HG02885 (cell line): ENCODE data around the gene SLC19A1.
A peak's percentile ranks its signal among the peaks of the same experiment; 100 is the strongest.

Source experiments
- ATAC-seq: cut with Tn5 transposase; IDR thresholded peaks from one replicate; pipeline ENCODE4 v1.9.1; 2021; ENCODE audit warnings: mild to moderate bottlenecking; ENCODE audit not compliant: unreplicated experiment, poor library complexity

SLC19A1 gene

DNA sequence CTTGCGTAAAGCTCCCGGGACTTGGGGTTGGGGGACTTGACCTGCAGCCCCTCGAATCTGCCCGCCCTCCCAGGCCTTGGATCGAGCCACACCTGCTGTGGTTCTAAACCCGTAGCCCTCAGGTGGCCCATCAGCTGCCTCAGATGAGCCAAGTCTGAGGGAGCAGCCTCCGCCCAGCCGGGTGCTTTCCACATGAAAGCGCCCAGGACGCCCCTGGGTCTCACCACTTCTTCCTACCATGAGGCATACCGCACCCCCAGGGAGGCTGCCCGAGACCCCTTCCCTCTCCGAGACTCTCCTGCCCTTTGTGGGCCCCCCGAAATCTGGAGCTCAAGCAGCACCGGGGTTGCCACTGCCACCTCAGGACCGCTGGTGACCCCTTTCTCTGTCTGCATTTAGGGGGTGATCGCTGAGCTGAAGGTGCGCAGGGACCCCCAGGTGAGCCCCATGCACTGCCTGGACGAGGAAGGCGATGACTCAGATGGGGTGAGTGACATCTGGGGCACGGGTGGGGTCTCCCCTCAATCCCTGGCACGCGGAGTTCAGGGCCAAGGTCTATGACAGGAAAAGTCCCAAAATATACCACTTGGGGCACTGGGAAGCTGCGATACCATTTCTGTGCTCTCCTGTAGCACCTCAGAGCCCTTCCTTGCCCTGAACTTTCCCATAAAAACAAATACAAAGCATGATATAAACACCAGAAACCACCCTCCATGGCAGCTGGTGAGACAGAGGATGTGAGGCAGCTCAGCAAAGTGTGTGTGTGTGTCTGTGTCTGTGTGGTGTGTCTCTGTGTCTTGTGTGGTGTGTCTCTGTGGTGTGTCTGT is 68.5 kb downstream of the SLC19A1 start:
- ATAC-seq: no peak

DNA sequence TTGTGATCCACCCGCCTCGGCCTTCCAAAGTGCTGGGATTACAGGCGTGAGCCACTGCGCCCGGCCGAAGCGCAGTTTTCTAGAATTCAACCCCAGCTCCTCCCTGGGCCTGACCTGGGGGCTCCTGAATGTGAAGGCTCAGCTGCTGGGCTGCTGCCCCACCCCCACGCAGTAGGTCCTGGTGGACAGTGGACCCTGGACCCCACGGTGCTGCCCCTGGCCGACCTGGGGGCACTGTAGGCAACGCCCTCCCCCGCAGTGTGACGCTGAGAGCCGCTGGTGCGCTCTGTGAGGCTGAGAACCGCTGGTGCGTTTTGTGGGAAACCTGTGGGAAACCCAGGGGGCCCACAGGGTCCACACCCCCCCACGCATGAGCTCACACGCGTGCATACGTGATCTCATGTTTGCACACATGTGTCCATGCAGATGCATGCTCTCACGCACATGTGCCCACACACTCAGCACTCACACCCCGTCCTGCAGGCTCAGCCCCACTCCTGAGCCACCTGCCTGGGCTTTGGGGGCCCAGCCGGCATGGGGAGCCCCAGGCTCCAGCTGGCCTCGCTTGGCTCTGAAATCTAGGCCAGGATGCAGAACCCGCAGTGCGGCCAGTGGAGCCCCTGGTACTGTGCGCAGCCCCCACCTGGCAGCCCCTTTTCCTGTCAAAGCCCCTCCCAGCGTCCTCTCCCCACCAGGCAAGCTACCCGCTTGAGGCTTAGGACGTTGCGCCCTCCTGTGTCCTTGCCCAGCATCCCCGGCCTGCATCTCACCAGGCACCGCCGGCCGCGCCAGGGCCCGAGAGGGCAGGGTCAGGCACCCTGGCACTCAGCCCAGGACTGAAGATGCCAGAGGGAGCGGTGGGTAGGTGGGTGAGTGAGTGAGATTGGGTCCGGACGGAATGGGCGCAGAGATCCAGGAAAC is 69.5 kb downstream of the SLC19A1 start:
- ATAC-seq: no peak

DNA sequence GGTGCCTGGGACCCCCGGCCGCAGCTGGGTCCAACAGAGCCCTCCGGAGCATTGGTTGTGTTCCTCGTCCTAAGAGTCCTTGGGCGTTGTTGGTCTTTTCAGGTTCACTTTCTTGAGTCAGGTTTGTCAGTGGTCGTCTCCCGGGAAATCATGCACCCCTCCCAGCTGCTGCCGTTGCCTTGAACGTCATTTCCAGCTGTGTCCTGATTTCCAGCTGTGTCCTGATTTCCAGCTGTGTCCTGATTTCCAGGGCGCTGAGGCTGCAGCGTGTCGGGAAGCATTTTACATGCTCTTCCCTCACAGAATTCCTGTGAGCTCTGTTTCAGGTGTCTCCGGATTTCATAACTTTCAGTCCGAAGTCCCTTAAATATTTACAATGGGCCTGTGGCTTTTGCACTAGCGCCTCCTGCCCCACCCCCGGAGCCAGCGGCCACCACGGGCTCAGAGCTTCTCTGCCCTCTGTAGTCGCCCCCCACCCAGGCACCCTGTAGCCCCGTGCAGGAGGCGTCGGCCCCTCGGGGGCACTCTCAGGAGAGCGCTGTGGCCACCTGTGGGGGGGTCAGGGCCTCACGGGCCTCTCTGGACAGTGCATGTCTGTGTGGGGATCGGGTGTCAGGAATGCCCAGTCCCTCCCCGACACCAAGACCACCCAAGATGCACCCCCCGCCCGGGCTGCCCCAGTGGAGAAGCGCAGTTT is 70.6 kb downstream of the SLC19A1 start:
- ATAC-seq: no peak

DNA sequence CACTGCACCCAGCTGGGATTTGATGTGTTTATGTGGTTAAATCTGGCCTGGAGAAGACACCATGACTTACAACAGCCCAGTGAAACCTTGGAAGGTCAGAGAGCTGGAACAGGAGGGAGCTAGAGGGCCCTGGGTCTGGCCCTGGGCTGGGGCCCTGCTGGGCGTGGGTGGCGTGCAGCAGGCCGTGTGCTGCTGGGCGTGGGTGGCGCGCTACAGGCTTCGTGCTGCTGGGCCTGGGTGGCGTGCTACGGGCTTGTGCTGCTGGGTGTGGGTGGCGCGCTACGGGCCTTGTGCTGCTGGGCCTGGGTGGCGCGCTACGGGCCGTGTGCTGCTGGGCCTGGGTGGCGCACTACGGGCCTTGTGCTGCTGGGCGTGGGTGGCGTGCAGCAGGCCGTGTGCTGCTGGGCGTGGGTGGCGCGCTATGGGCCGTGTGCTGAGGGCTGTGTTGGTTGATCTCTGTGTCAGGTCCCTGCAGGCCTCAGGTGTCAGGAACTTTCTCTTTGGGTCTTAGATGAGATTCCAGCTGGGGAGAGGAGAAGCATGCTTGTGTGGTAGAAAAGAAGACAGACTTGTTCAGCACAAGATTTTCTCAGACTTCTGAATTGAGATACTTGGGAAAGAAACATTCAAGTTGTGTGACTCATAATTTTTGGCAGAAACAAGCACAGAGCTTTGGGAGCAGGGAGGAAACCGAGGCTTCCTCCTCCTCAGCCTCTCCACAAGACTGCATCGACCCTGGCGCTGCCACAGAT is 71.3 kb downstream of the SLC19A1 start:
- ATAC-seq: peak; percentile 66

DNA sequence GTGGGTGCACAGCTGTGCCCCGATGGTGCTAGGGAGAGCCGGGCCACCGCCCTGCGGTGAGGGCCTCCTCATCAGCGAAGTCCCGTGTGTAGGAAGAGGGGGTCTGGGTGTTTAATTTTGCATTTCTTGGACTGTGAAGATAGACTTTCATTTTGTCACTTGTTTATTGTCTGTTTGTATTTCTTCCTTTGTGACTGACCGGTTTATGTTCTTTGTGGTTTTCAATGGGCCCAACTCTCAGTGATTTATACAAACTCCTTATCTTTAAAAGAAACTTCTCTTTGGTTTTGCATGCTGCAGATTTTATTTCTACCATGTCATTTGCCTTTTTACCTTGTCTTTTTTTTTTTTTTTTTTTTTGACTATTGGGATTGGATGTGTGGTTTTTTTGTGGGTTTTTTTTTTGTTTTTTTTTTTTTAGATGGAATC is 72.1 kb downstream of the SLC19A1 start:
- ATAC-seq: no peak

DNA sequence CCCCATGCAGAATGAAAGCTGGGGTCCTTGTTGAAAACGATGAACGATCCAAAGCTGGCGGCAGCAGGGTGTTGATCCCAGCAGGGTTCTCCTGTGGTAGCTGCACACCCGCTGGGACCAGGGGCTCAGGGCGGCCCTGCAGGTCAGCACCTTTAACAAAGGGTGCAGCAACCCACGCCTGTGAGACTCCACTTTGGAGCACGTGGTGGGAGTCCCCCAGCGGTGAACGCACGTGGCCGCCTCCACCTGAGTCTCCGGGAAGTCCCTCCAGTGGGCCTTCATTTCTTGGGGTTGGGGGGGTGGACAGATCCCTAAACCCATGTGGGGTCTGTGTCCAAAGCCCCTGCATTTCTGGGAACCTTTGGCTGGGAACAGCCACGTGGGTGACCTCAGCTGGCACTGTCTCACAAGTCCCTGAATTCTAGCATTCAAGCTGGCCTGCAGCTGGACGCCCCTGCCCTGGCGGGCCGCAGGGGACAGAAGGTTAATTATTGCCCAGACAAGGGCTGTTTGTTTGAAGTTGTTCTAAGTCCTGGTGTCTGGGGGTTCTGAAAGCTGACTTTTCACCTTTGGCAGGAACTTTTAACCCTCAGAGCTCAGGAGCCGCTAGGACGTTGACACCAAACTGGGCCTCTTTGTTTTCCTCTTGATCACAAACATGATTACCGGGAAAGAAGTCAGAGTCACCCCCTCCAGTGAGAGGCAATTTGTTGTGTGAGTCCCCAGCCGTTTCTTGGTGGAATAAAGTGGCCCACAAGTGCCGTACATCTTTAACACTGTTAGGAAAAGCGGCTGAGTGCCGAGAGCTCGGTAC is 72.8 kb downstream of the SLC19A1 start:
- ATAC-seq: no peak

DNA sequence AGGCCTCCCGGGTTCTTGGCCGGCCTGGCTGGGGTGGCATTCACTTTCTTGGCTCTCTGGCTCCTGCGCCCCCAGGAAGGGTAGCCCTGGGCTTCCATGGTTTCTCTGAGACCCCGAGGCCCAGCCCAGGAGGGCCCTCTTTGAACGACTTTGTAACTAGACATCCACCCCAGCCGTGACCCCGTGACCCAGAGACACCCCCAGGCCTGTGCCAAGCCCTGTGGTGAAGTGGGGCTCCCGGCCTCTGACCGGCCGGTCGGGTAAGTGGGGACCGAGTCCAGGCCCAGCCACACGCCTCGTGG is 73.3 kb downstream of the SLC19A1 start:
- no peak for ATAC-seq

DNA sequence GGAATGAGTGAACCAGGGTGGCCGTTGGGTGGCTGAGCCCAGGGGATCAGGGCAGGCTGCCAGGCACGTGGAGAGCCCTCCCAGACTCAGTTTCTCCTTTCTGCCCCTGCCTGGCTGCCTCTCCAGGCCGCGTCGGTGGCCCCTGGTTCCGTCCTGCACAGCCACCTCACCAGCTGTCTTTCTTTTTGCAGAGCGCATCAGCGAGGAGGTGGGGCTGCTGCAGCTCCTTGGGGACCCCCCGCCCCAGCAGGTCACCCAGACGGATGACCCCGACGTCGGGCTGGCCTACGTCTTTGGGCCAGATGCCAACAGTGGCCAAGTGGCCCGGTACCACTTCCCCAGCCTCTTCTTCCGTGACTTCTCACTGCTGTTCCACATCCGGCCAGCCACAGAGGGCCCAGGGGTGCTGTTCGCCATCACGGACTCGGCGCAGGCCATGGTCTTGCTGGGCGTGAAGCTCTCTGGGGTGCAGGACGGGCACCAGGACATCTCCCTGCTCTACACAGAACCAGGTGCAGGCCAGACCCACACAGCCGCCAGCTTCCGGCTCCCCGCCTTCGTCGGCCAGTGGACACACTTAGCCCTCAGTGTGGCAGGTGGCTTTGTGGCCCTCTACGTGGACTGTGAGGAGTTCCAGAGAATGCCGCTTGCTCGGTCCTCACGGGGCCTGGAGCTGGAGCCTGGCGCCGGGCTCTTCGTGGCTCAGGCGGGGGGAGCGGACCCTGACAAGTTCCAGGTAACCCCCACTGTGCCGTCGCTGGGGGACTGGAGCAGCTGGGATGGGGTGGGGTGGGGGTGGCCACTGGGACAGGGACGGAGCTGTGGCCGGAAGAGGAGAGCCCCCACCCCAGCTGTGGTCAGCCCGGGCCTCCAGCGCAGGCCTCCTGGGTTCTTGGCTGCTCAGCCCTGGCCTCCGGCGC is 73.9 kb downstream of the SLC19A1 start:
- no peak for ATAC-seq

DNA sequence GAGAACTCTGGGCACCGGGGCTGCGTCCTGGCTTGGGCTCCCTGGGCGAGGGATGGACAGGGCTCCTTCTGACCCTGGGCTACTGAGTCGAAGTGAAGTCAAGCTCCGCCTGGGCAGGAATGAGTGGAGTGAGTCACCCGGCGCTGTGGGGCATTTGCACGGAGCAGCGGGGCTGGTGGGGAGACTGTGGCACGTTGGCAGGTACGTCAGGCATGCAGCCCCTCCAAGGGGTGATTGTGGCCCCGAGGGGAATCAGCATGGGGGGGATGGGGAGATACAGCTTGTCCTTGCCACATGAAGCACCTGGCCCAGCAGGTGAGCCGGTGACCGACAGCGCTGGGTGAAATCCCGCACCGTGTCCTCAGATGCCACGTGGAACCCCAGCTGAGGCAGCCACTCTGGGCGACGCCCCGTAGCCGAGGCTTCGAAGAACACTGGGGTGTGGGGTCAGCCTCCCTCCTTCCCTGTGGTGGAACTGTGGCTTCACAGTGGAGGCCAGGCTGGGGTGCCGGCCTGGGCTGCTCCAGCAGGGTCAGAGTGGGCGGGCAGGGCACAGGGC is 74.9 kb downstream of the SLC19A1 start:
- ATAC-seq: no peak

DNA sequence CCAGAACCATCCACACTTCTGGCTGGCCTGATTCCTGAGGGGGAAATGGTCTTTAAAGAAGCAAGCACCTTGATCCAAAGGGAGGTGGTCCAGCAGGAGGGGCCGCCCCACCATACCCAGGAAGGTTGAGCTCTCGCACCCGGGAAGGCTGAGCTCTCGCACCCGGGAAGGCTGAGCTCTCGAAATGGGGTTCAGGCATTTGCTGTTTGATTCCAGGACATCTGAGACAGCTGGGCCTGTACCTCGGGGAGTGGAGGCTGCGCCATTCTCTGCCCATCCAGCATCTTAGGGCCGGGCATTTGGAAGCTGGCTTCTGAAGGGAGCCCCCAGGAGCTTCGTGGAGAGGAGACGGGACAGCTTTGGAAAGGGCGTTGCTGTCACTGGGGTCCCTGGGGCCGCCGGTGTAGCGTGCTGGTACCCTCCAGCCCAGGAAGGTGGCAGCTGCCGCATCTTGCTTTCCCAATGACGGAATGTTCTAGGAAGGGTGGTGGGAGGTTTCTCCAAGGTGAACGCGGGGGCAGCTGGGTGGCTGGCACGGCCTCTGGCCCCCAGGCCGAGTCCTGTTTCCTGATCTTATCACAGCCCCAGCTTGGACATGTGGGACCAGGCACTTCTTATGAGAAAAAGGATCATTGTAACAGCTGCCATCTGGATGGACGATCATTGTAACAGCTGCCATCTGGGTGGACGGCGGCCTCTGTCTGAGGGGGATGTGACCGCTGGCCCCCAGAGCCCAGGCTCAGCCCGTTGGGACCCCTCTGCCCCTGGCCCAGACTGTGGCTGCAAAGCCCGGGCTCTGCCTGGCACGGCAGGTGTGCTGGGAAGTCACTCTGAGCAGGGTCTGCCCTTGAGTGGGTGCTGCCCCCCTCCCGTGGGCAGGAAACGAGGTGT is 75.7 kb downstream of the SLC19A1 start:
- ATAC-seq: no peak

DNA sequence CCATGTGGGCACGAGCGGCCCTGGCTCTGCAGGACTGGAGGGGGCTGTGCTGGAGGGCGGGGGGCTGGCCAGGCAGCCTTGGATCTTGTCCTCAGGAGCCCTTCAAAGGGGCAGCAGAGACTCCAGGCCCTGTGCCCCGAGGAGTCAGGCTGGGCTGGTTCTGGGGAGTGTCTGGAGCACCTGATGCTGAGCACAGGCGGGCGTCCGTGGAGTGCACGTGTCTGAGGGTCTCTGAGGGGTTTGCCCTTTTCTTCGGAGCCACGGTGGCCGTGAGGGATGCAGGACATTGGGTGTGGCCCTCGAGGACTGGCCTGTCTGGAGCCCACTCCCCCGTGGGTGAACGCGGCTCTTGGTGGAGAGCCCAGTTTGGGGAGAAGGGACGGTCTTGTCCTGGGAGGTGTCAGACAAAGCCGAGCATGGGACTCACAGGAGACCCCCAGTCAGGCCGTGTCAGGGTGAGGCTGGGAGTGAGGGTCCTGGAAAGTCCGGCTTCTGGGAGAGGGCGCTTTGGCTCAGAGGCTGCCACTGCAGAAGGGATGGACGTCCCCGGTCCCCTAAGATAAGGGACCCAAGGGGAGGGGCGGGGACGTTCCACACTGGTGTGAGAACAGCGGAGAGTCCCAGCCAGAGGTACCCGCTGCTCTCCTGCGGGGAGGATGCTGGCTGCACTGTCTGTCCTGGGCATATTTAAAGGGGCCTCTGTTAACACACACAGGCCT is 76.5 kb downstream of the SLC19A1 start:
- no peak for ATAC-seq

DNA sequence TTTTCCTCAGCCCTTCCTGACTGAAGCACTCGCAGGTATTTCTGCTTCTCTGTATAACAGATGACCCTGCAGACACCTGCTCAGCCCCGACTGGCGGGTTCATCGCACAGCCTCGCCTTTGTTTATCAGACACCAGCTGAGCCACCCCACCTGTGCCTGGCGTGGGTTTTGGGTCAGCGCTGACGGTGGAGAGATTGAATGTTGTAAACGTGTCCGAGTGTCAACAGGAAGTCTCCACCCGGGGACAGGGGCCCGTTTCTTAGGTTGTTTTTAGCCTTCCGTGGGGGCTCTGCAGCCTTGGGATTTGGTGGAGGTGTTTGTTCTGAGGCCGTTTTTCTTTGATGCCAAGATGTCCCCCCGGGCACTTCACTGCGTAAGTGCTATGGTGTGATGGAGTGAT is 77.1 kb downstream of the SLC19A1 start:
- ATAC-seq: no peak

DNA sequence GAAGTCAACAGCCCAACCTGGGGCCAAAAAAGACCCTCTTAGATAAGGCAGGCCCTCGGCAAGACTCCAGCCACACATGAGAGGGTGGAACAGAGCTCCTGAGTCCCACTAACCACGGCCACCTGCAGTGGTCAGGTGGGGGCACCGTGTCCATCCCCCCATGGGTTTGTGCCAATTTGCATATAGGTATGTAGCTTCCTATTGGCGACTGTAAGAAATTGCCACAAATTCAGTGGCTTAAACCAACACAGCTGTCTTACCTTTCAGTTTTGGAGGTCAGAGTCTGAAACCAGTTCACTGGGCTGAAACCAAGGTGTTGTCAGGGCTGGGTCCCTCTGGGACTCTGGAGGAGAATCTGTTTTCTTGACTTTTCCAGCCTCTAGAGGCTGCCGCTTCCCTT is 77.9 kb downstream of the SLC19A1 start:
- ATAC-seq: no peak

DNA sequence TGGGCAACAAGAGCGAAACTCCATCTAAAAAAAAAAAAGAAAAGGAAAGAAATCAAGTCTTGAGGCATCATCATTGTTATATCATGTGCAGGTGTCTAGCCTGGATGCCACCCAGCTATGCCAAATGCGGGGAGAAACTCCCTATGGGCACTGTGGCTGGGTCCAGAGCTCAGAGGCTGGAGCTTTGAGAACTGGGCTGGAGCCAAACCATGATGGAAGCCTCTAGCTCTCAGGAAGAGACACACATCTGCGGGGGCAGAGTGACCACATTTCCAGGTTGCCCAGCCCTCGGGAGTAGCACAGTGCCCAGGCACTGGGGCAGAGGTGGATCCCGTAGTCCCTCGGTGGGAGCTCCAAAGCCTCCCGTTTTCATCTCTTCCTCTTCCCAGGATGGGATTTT is 78.4 kb downstream of the SLC19A1 start:
- no peak for ATAC-seq

DNA sequence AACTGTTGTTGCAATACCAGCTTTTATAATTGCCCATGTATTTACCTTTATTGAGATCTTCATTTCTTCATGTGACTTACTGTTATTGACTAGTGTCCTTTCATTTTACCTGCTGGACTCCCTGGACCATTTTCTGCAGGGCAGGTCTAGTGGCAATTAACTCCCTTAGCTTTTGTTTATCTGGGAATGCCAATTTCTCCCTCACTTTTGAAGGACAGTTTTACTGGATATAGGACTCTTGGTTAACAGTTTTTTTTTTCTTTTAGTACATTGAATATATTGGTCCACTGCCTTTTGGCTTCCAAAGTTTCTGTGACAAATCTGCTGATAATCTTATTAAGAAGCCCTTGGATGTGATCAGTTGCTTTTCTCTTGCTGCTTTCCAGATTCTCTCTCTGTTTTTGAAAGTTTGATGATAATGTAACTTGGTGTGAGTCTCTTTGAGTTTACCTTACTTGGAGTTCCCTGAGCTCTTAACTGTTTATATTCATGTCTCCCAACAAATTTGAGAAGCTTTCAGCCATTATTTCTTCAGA is 80.4 kb downstream of the SLC19A1 start:
- ATAC-seq: no peak

DNA sequence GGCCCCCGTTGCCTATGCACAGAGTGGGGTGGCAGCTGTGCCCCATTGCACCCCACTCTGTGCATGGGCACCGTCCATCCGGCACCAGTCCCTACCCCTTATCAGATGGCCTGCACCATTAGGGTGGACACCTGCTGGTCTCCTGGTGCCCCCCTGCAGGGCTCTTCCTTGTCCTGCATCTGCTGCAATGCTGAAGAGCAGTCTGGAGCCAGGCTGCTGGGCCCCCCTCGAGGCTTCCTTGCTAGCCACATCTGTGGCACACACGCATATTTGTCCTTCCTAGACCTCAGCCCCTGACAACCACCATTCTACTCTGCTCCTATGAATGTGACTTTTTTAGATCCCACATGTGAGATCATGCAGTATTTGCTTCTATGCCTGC is 80.9 kb downstream of the SLC19A1 start:
- no peak for ATAC-seq
